Immature natural killer cell (primary cell): Measurements from ENCODE around the gene NCK1. TPM values are rescaled to one million over a fixed set of nuclear protein-coding genes. Genes with fewer than 3 reads are reported as not detected.

ENCODE experiments used
- DNase-seq, 3 donors: peaks; one replicate each; pipeline ENCODE4 v3.0.0; 2022; ENCODE audit warnings: mixed read lengths in 1 of 3
- H3K27ac Mint-ChIP-seq, 6 donors: one replicate each; pipeline ENCODE4 v1.8.0; 2020; ENCODE audit warnings: mixed read lengths in 6 of 6, mild to moderate bottlenecking in 5 of 6, inconsistent platforms in 4 of 6, moderate library complexity in 3 of 6
- H3K27me3 Mint-ChIP-seq, 3 donors: one replicate each; pipeline ENCODE4 v1.8.0; 2020 to 2021; ENCODE audit warnings: low read depth in 3 of 3, mild to moderate bottlenecking in 3 of 3, mixed read lengths in 3 of 3, moderate library complexity in 3 of 3, inconsistent platforms in 1 of 3
- H3K36me3 Mint-ChIP-seq, 3 donors: one replicate each; pipeline ENCODE4 v1.8.0; 2020; ENCODE audit warnings: mixed read lengths in 3 of 3, inconsistent platforms in 2 of 3, mild to moderate bottlenecking in 2 of 3
- H3K4me1 Mint-ChIP-seq, 2 donors: one replicate each; pipeline ENCODE4 v1.8.0; 2020; ENCODE audit warnings: inconsistent platforms in 2 of 2, mild to moderate bottlenecking in 2 of 2, mixed read lengths in 2 of 2, moderate library complexity in 1 of 2
- H3K4me3 Mint-ChIP-seq, 5 donors: one replicate each; pipeline ENCODE4 v1.8.0; 2020; ENCODE audit warnings: mild to moderate bottlenecking in 5 of 5, mixed read lengths in 5 of 5, inconsistent platforms in 3 of 5, moderate library complexity in 3 of 5
- H3K9me3 Mint-ChIP-seq, 6 donors: one replicate each; pipeline ENCODE4 v1.8.0; 2020; ENCODE audit warnings: mild to moderate bottlenecking in 6 of 6, mixed read lengths in 6 of 6, inconsistent platforms in 4 of 6, moderate library complexity in 3 of 6
- polyA plus RNA-seq, 3 donors: library from polyadenylated mRNA; unstranded; fragments of 300-500 nt; fragmentation: Illumina TruSeq; gene quantifications; one replicate each; pipeline ENCODE4 v1.2.3, GENCODE V29; 2021

Gene NCK1
- polyA plus RNA-seq, 3 donors from 2014 or later: 46.2 to 68.9 (median 46.3) TPM

GRCh38 chr3:136990826-136991225 lies 128.8 kb downstream of the NCK1 start:
- no peak for DNase-seq
- Mint-ChIP-seq H3K4me3 (no peak overlapping the region), H3K36me3 (peaks cover 6 to 8% (median 6%) of the 10 kb centered on the region in 3 donors), H3K27me3 (peaks cover 0 to 5% (median 3%) of the 10 kb centered on the region in 3 donors), H3K9me3 (no peaks in the 10 kb centered on the region), H3K27ac (no peak overlapping the region), H3K4me1 (no peaks in the 10 kb centered on the region)

DNA sequence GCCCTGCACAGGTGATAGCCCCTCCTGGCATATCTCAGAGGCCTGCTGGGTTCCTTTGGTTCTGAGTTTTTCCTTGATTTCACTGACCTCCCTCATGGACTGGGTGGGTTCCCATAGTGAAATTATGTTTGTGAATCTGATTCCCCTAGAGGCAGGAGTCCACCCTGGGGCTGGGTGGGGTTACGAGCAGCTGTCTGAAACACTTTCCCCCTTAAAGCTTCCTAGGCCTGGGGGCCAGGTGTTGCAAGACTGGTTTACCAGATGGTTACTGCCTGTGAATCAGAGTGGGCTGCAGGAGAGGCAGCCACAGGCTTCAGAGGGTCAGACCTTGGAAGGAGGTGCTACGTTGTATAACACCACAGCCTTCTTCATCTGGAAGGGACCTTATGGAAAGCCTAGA lies 130.1 kb downstream of the NCK1 start:
- no peaks in the 10 kb centered on the region for H3K9me3 Mint-ChIP-seq
- peaks cover 0 to 5% (median 3%) of the 10 kb centered on the region in 3 donors for H3K27me3 Mint-ChIP-seq
- peaks cover 3 to 5% (median 3%) of the 10 kb centered on the region in 3 donors for H3K36me3 Mint-ChIP-seq
- H3K4me3 Mint-ChIP-seq: no peak overlapping the region
- no peak overlapping the region for H3K27ac Mint-ChIP-seq
- no peaks in the 10 kb centered on the region for H3K4me1 Mint-ChIP-seq
- no peak for DNase-seq

GRCh38 chr3:136994772-136995516 lies 132.9 kb downstream of the NCK1 start:
- Mint-ChIP-seq H3K4me1 (no peaks in the 10 kb centered on the region), H3K4me3 (no peak overlapping the region), H3K27ac (no peak overlapping the region), H3K27me3 (peaks cover 0 to 2% (median 2%) of the 10 kb centered on the region in 3 donors), H3K9me3 (no peaks in the 10 kb centered on the region), H3K36me3 (peaks cover 3 to 9% (median 3%) of the 10 kb centered on the region in 3 donors)
- DNase-seq: no peak

DNA sequence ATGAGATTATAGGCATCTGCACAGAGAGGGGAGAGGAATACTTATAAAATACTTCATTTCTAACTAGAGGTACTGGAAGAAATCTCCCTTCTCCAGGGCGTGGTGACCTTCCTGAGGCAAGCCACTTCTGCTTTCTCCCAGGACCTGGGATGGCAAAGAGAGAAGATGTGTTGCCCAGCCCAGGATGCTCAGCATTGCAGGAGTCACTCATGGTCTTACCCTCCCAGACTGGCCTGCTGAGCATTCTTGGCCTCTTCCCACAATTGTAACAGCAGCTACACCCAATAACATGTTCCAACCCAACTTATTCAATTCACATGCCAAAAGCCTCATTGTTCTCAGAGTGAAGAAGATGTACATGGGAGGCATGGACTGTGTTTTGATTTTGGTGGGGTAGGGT lies 133.6 kb downstream of the NCK1 start:
- Mint-ChIP-seq H3K27ac (no peak overlapping the region), H3K4me3 (no peak overlapping the region), H3K27me3 (peaks cover 0 to 2% (median under 1%) of the 10 kb centered on the region in 3 donors), H3K36me3 (peaks cover 4 to 8% (median 5%) of the 10 kb centered on the region in 3 donors), H3K9me3 (no peaks in the 10 kb centered on the region), H3K4me1 (no peaks in the 10 kb centered on the region)
- DNase-seq: no peak

Other genes starting within 250 kb of the NCK1 start
- gene STAG1, start 109.8 kb upstream of the NCK1 start, polyA plus RNA-seq: 10 to 100 TPM; 11.8 to 22.6 (median 14.6) TPM
- under 1 TPM in 1 of 3 donors, not detected in 2; 0.09 TPM for gene SLC35G2, start 43.1 kb upstream of the NCK1 start, polyA plus RNA-seq
- gene IL20RB, start 95.8 kb downstream of the NCK1 start, polyA plus RNA-seq: under 1 TPM in 2 of 3 donors, not detected in 1; 0.55 to 0.73 TPM